Endothelial cell of umbilical vein (primary cell): ENCODE measurements around the gene PALM. TPM values are rescaled to one million over a fixed set of nuclear protein-coding genes. Genes with fewer than 3 reads are reported as not detected.

Source experiments
- BruUV-seq: library from RNA; stranded (reverse); fragments of 400-500 nt; replicated peaks from 2 replicates; lab custom pipeline; 2021; lab: Mats Ljungman, UMichigan
- CTCF ChIA-PET: fragments of 300-600, 350-600 bp; sonication (Branson Sonifier 250); formaldehyde crosslinking; loops from one replicate; lab custom pipeline; 2021; ENCODE audit warnings: antibody characterized with exemption, inconsistent platforms; lab: Charles Lee
- POLR2A ChIA-PET: fragments of 300-600, 350-600 bp; sonication (Branson Sonifier 250); formaldehyde crosslinking; loops from one replicate; lab custom pipeline; 2021; ENCODE audit warnings: antibody characterized with exemption, inconsistent platforms; lab: Charles Lee
- DNase-seq: peaks from one replicate; pipeline ENCODE4 v3.0.0-alpha.2; 2011; ENCODE audit warnings: low read depth, low spot score
- FAIRE-seq: peaks from 2 replicates; lab custom pipeline; 2011; peaks lifted over from hg19 to GRCh38; lab: Jason Lieb, UNC
- H2AFZ ChIP-seq: 2 replicates; pipeline ENCODE4 v1.6.0; 2012; ENCODE audit warnings: low read depth, low read length, control low read depth, inconsistent platforms
- H3K27ac ChIP-seq: 2 replicates; pipeline ENCODE4 v1.5.1; 2011; ENCODE audit warnings: low read depth, mild to moderate bottlenecking, control low read depth, low read length, moderate library complexity; ENCODE audit not compliant: insufficient read depth
- H3K27me3 ChIP-seq, 2 experiments: 2 replicates each; pipeline versions ENCODE4 v1.6.0 to v1.6.1; 2011; ENCODE audit warnings: low read length in 2 of 2, mixed read lengths in 1 of 2; ENCODE audit not compliant: control insufficient read depth in 2 of 2, insufficient read depth in 2 of 2
- H3K36me3 ChIP-seq, 2 experiments: 2 replicates in 1 of 2; 3 replicates in 1 of 2; pipeline ENCODE4 v1.5.1; 2011; ENCODE audit warnings: low read length in 2 of 2, mild to moderate bottlenecking in 1 of 2, moderate library complexity in 1 of 2; ENCODE audit not compliant: control insufficient read depth in 2 of 2, insufficient read depth in 2 of 2; ENCODE audit errors: extremely low read depth in 1 of 2
- H3K4me1 ChIP-seq: 3 replicates; pipeline ENCODE4 v1.5.1; 2011; ENCODE audit warnings: mild to moderate bottlenecking, low read length; ENCODE audit not compliant: control insufficient read depth, insufficient read depth; ENCODE audit errors: extremely low read depth
- H3K4me2 ChIP-seq: 2 replicates; pipeline ENCODE4 v1.6.1; 2011; ENCODE audit warnings: low read length, control low read depth, mixed read lengths; ENCODE audit not compliant: insufficient read depth
- H3K4me3 ChIP-seq, 3 experiments: fragments of 200-600 bp in 1 of 3; sonication (generic), shearing (Covaris generic) in 1 of 3; replicated peaks in 1 of 3; 2 replicates each; pipeline ENCODE4 v1.5.1; 2011 to 2016; ENCODE audit warnings: control low read depth in 3 of 3, low read length in 3 of 3, mild to moderate bottlenecking in 2 of 3, inconsistent platforms in 1 of 3, low read depth in 1 of 3, moderate library complexity in 1 of 3; ENCODE audit not compliant: insufficient read depth in 1 of 3
- H3K79me2 ChIP-seq: 2 replicates; pipeline ENCODE4 v1.6.0; 2012; ENCODE audit warnings: low read length, inconsistent platforms; ENCODE audit not compliant: control insufficient read depth, insufficient read depth
- H3K9ac ChIP-seq: replicated peaks from 2 replicates; pipeline ENCODE3; 2011; ENCODE audit warnings: low read length, control low read depth; ENCODE audit not compliant: insufficient read depth; ENCODE audit errors: extremely low read depth
- H3K9me1 ChIP-seq: replicated peaks from 3 replicates; pipeline ENCODE4 v1.6.0; 2011; ENCODE audit warnings: mild to moderate bottlenecking, low read length; ENCODE audit not compliant: control insufficient read depth, insufficient read depth; ENCODE audit errors: extremely low read depth
- H3K9me3 ChIP-seq: replicated peaks from 2 replicates; pipeline ENCODE4 v1.5.1; 2012; ENCODE audit warnings: low read length, inconsistent platforms; ENCODE audit not compliant: control insufficient read depth, insufficient read depth
- H4K20me1 ChIP-seq: replicated peaks from 2 replicates; pipeline ENCODE3; 2011; ENCODE audit warnings: mild to moderate bottlenecking, low read length; ENCODE audit not compliant: control insufficient read depth, insufficient read depth; ENCODE audit errors: extremely low read depth
- CTCF ChIP-seq, 2 donors: IDR thresholded peaks; 1 replicate in 1 of 2; 2 replicates in 1 of 2; pipeline ENCODE4 v1.5.1; 2011; ENCODE audit warnings: low read length in 2 of 2, mild to moderate bottlenecking in 2 of 2, moderate library complexity in 2 of 2, control low read depth in 1 of 2, inconsistent platforms in 1 of 2, low read depth in 1 of 2; ENCODE audit not compliant: insufficient read depth in 1 of 2; ENCODE audit errors: extremely low read depth in 1 of 2
- EZH2 ChIP-seq: IDR thresholded peaks from 2 replicates; pipeline ENCODE4 v1.6.1; 2012; ENCODE audit warnings: borderline replicate concordance, low read depth, mild to moderate bottlenecking, moderate library complexity, low read length, inconsistent platforms; ENCODE audit not compliant: severe bottlenecking
- FOS ChIP-seq: IDR thresholded peaks from 2 replicates; pipeline ENCODE4 v1.6.1; 2011; ENCODE audit warnings: mild to moderate bottlenecking, low read length, moderate library complexity, borderline replicate concordance; ENCODE audit not compliant: insufficient read depth
- JUN ChIP-seq: IDR thresholded peaks from 2 replicates; pipeline ENCODE4 v1.6.1; 2011; ENCODE audit warnings: borderline replicate concordance, low read depth; ENCODE audit not compliant: insufficient read length, insufficient read depth
- MAX ChIP-seq: IDR thresholded peaks from 2 replicates; pipeline ENCODE4 v1.6.1; 2011; ENCODE audit not compliant: insufficient read depth, insufficient read length
- MYC ChIP-seq: IDR thresholded peaks from one replicate; pipeline ENCODE4 v1.6.1; 2011; ENCODE audit warnings: mild to moderate bottlenecking, low read depth, low read length
- POLR2A ChIP-seq: IDR thresholded peaks from 2 replicates; pipeline ENCODE4 v1.6.1; 2012; ENCODE audit warnings: low read depth, mild to moderate bottlenecking, control low read depth, low read length
- POLR2AphosphoS5 ChIP-seq: IDR thresholded peaks from 2 replicates; pipeline ENCODE4 v1.6.1; 2012; ENCODE audit warnings: low read depth, mild to moderate bottlenecking, control low read depth, low read length, moderate library complexity; ENCODE audit not compliant: insufficient read depth
- dilution Hi-C: fragments of 300-500 bp; cut with MboI; formaldehyde crosslinking; loops from one replicate; pipeline ENCODE4 v1.15.0; 2019; ENCODE audit warnings: low sequenced_read_pairs; ENCODE audit not compliant: extremely low pct_ligation_motif_present
- intact Hi-C: fragments of 100-400 bp; cut with micrococcal nuclease; formaldehyde crosslinking; loops from one replicate; pipeline ENCODE4 v1.10.0; 2022
- polyA plus RNA-seq, 4 experiments: library from polyadenylated mRNA; depleted of rRNA in 3 of 4; stranded (reverse) in 3 of 4; unstranded in 1 of 4; fragments of >200 nt; gene quantifications; 2 replicates each; pipeline versions ENCODE4 v1.2.1 to v1.2.3, GENCODE V29; 2011 to 2012; ENCODE audit warnings: missing spikeins in 1 of 4
- total RNA-seq: library from RNA; stranded (reverse); gene quantifications from 2 replicates; pipeline ENCODE4 v1.2.3, GENCODE V29; 2021

PALM gene
- total and polyA plus RNA-seq, 2 donors (not counting 3 experiments of a cell fraction or from before 2014, with no cell fraction given) = 3.9 to 31.8 TPM

- no peak overlapping the region for H3K9ac ChIP-seq
- ChIA-PET CTCF (no interaction called here), POLR2A (no interaction called here)
- no peaks in the 10 kb centered on the region for H3K79me2 ChIP-seq
- no peak overlapping the region for H2AFZ ChIP-seq
- TF ChIP-seq CTCF (IDR thresholded peaks at IDR 0.05; ENCODE audit: extremely low read depth in 1 of 2, insufficient read depth in 1 of 2, low read depth in 1 of 2, low read length in 2 of 2) (no peak), FOS (no peak), EZH2 (no peak), POLR2AphosphoS5 (no peak), MYC (no peak), JUN (no peak), MAX (no peak), POLR2A (no peak)
- no peaks in the 10 kb centered on the region for H4K20me1 ChIP-seq
- FAIRE-seq (no peak), DNase-seq (no peak)
- H3K4me1 ChIP-seq = no peaks in the 10 kb centered on the region
- no TSS peak for BruUV-seq
- intact Hi-C loops (no loop called here), dilution Hi-C loops (no loop called here)
- no peak overlapping the region for H3K4me2 ChIP-seq
- no peaks in the 10 kb centered on the region for H3K36me3 ChIP-seq
- no peak overlapping the region for H3K4me3 ChIP-seq
- no peaks in the 10 kb centered on the region for H3K9me3 ChIP-seq
- H3K27me3 ChIP-seq = no peaks in the 10 kb centered on the region
- H3K27ac ChIP-seq = no peak overlapping the region
- no peaks in the 10 kb centered on the region for H3K9me1 ChIP-seq
These were observed 38.2 kb downstream of the PALM start for GRCh38 chr19:746956-747355.
